K562 (cell line): Measurements from ENCODE around the gene LRMDA. TPM values are rescaled to one million over a fixed set of nuclear protein-coding genes. Genes with fewer than 3 reads are reported as not detected.

Source experiments
- CBX1 ChIP-seq: sonication (generic); IDR thresholded peaks from 2 replicates; pipeline ENCODE4 v1.6.1; 2016; ENCODE audit warnings: antibody characterized with exemption, low read depth, mild to moderate bottlenecking
- JUN ChIP-seq, 2 experiments: sonication (generic) in 1 of 2; formaldehyde crosslinking in 1 of 2; IDR thresholded peaks; 2 replicates each; pipeline versions ENCODE4 v1.6.1 to v1.8.0; 2012 to 2022; ENCODE audit warnings: borderline replicate concordance in 2 of 2, mild to moderate bottlenecking in 2 of 2, improper control_type of control experiment in 1 of 2, low read depth in 1 of 2, low read length in 1 of 2, missing genetic modification reagents in 1 of 2
- MAFK ChIP-seq: IDR thresholded peaks from 2 replicates; pipeline ENCODE4 v1.6.1; 2011; ENCODE audit warnings: low read length, improper control_type of control experiment
- MECOM ChIP-seq: fragments of 250-450 bp; sonication (Bioruptor Pico); IDR thresholded peaks from 2 replicates; pipeline ENCODE4 v1.8.0; 2022; ENCODE audit warnings: inconsistent platforms
- NR2F6 ChIP-seq: fragments of 450-650 bp; formaldehyde crosslinking; IDR thresholded peaks from 2 replicates; pipeline ENCODE4 v1.4.0; 2020; ENCODE audit warnings: mild to moderate bottlenecking
- ZBTB1 ChIP-seq: sonication (generic); formaldehyde crosslinking; IDR thresholded peaks from 2 replicates; pipeline ENCODE4 v1.8.1; 2023; ENCODE audit warnings: missing genetic modification reagents, low read depth, mild to moderate bottlenecking, borderline replicate concordance
- polyA plus RNA-seq, 8 experiments: library from polyadenylated mRNA; depleted of rRNA in 4 of 8; stranded (reverse) in 5 of 8; unstranded in 3 of 8; fragments of >200 nt; fragmentation: Nextera tagmentation in 2 of 8; fragmentation: Illumina TruSeq in 1 of 8; extraction: Ambion mirVana in 2 of 8; extraction: Trizol in 1 of 8; gene quantifications; 2 replicates each; pipeline versions ENCODE4 v1.2.1 to v1.2.3, GENCODE V29; 2011 to 2014; ENCODE audit warnings: inconsistent platforms in 1 of 8, missing spikeins in 1 of 8
- total RNA-seq, 7 experiments: library from RNA; depleted of rRNA in 6 of 7; stranded (reverse); fragments of >200 nt in 6 of 7; fragmentation: Illumina TruSeq in 2 of 7; extraction: Trizol in 2 of 7; gene quantifications; 2 replicates each; pipeline versions ENCODE4 v1.2.1 to v1.2.3, GENCODE V29; 2011 to 2021; ENCODE audit warnings: low replicate concordance in 1 of 7
- TF ChIP-seq, protein P1 (sequence below): fragments of 250-450 bp; sonication (Bioruptor Pico); IDR thresholded peaks from 2 replicates; pipeline ENCODE4 v1.4.0; 2020
- TF ChIP-seq, protein P2 (sequence below): IDR thresholded peaks from 3 replicates; pipeline ENCODE4 v1.6.1; 2011; ENCODE audit warnings: borderline replicate concordance, mild to moderate bottlenecking, moderate library complexity; ENCODE audit not compliant: insufficient read length; ENCODE audit errors: extremely low read depth

LRMDA gene
- total and polyA plus RNA-seq, 9 of the 15 experiments (the other 6 are each of a cell fraction or from before 2014, with no cell fraction given), result 0.25 TPM; not detected in 8

DNA sequence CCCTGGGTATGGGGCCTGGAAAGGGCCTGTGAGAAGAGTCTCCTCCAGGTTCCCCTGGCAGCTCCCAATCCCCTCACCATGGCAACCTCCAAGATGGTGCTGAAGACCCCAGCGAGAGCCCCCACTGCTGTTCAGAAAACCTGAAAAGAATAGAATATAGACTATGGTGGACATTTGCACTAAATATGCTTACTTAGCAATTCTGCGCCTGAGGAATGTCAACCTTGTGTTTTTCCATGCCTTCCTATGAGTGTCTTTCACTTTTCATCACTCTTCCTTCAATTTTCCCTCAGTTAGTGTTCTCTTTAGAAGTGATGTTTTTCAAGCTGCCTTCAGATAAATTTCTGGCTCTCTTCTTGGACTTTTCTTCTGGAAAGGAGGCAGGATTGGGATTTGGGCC is 589.2 kb downstream of the LRMDA start (continued):
- TF ChIP-seq, protein P1, sequence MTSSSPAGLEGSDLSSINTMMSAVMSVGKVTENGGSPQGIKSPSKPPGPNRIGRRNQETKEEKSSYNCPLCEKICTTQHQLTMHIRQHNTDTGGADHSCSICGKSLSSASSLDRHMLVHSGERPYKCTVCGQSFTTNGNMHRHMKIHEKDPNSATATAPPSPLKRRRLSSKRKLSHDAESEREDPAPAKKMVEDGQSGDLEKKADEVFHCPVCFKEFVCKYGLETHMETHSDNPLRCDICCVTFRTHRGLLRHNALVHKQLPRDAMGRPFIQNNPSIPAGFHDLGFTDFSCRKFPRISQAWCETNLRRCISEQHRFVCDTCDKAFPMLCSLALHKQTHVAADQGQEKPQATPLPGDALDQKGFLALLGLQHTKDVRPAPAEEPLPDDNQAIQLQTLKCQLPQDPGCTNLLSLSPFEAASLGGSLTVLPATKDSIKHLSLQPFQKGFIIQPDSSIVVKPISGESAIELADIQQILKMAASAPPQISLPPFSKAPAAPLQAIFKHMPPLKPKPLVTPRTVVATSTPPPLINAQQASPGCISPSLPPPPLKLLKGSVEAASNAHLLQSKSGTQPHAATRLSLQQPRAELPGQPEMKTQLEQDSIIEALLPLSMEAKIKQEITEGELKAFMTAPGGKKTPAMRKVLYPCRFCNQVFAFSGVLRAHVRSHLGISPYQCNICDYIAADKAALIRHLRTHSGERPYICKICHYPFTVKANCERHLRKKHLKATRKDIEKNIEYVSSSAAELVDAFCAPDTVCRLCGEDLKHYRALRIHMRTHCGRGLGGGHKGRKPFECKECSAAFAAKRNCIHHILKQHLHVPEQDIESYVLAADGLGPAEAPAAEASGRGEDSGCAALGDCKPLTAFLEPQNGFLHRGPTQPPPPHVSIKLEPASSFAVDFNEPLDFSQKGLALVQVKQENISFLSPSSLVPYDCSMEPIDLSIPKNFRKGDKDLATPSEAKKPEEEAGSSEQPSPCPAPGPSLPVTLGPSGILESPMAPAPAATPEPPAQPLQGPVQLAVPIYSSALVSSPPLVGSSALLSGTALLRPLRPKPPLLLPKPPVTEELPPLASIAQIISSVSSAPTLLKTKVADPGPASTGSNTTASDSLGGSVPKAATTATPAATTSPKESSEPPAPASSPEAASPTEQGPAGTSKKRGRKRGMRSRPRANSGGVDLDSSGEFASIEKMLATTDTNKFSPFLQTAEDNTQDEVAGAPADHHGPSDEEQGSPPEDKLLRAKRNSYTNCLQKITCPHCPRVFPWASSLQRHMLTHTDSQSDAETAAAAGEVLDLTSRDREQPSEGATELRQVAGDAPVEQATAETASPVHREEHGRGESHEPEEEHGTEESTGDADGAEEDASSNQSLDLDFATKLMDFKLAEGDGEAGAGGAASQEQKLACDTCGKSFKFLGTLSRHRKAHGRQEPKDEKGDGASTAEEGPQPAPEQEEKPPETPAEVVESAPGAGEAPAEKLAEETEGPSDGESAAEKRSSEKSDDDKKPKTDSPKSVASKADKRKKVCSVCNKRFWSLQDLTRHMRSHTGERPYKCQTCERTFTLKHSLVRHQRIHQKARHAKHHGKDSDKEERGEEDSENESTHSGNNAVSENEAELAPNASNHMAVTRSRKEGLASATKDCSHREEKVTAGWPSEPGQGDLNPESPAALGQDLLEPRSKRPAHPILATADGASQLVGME (CRISPR knock-in tag), result no peak
- TF ChIP-seq ZBTB1 (CRISPR knock-in tag) (no peak), CBX1 (no peak), NR2F6 (no peak), JUN (IDR thresholded peaks at IDR 0.05; ENCODE audit: borderline replicate concordance, low read depth, low read length) (no peak), JUN (CRISPR knock-in tag; IDR thresholded peaks at IDR 0.05; ENCODE audit: borderline replicate concordance) (no peak), MECOM (CRISPR knock-in tag) (no peak), MAFK (peak; percentile 91)
- TF ChIP-seq, protein P2, sequence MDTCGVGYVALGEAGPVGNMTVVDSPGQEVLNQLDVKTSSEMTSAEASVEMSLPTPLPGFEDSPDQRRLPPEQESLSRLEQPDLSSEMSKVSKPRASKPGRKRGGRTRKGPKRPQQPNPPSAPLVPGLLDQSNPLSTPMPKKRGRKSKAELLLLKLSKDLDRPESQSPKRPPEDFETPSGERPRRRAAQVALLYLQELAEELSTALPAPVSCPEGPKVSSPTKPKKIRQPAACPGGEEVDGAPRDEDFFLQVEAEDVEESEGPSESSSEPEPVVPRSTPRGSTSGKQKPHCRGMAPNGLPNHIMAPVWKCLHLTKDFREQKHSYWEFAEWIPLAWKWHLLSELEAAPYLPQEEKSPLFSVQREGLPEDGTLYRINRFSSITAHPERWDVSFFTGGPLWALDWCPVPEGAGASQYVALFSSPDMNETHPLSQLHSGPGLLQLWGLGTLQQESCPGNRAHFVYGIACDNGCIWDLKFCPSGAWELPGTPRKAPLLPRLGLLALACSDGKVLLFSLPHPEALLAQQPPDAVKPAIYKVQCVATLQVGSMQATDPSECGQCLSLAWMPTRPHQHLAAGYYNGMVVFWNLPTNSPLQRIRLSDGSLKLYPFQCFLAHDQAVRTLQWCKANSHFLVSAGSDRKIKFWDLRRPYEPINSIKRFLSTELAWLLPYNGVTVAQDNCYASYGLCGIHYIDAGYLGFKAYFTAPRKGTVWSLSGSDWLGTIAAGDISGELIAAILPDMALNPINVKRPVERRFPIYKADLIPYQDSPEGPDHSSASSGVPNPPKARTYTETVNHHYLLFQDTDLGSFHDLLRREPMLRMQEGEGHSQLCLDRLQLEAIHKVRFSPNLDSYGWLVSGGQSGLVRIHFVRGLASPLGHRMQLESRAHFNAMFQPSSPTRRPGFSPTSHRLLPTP, result no peak
